Suprapubic skin (tissue), 4 donors: ENCODE results near the gene RNF182. TPM values are rescaled to one million over a fixed set of nuclear protein-coding genes. Genes with fewer than 3 reads are reported as not detected.
"Not testable (repeated sequence)": the region's sequence is repeated elsewhere in the genome, so short reads cannot be mapped to it uniquely, and the experiment has no call there.

Experiments used
- DNase-seq, 2 donors: peaks; one replicate each; pipeline ENCODE4 v3.0.0-alpha.2; 2019; ENCODE audit warnings: low spot score in 2 of 2
- H3K27ac ChIP-seq: fragments of 200-600 bp; sonication (generic); one replicate; pipeline ENCODE4 v1.5.1; 2019
- H3K27me3 ChIP-seq: fragments of 200-600 bp; sonication (generic); one replicate; pipeline ENCODE4 v1.5.1; 2019
- H3K36me3 ChIP-seq: fragments of 200-600 bp; sonication (generic); one replicate; pipeline ENCODE4 v1.5.1; 2019
- H3K4me1 ChIP-seq: fragments of 200-600 bp; sonication (generic); one replicate; pipeline ENCODE4 v1.5.1; 2019
- H3K4me3 ChIP-seq: fragments of 200-600 bp; sonication (generic); one replicate; pipeline ENCODE4 v1.5.1; 2019; ENCODE audit warnings: mild to moderate bottlenecking
- H3K9me3 ChIP-seq: fragments of 200-600 bp; sonication (generic); one replicate; pipeline ENCODE4 v1.5.1; 2019
- EP300 ChIP-seq: sonication (generic); formaldehyde crosslinking; IDR thresholded peaks from one replicate; pipeline ENCODE4 v1.6.1; 2017; ENCODE audit warnings: antibody characterized with exemption
- POLR2A ChIP-seq, 2 donors: fragments of 450-650 bp; IDR thresholded peaks; one replicate each; pipeline ENCODE4 v1.6.1; 2017; ENCODE audit warnings: antibody characterized with exemption in 2 of 2, mild to moderate bottlenecking in 2 of 2, moderate library complexity in 2 of 2
- POLR2AphosphoS5 ChIP-seq, 3 donors: sonication (generic); formaldehyde crosslinking; IDR thresholded peaks; one replicate each; pipeline ENCODE4 v1.6.1; 2017; ENCODE audit warnings: antibody characterized with exemption in 3 of 3
- WGBS: methylation state at CpG from one replicate; pipeline ENCODE4 v1.1.5; 2018; 5-methylcytosine and 5-hydroxymethylcytosine counted together
- total RNA-seq, 4 donors: library from RNA; depleted of rRNA; stranded (reverse); fragments of >200 nt; gene quantifications; one replicate each; pipeline ENCODE4 v1.1.0, GENCODE V29; 2016
- TF ChIP-seq, protein P1 (sequence below), 2 donors: fragments of 200-600 bp in 1 of 2; fragments of 450-650 bp in 1 of 2; sonication (generic) in 1 of 2; IDR thresholded peaks; one replicate each; pipeline ENCODE4 v1.5.1; 2016 to 2019; ENCODE audit warnings: antibody characterized with exemption in 2 of 2, mild to moderate bottlenecking in 1 of 2, moderate library complexity in 1 of 2

Gene RNF182
- total RNA-seq, 4 donors from 2014 or later, result 0.11 to 1.0 (median 0.83) TPM

DNA sequence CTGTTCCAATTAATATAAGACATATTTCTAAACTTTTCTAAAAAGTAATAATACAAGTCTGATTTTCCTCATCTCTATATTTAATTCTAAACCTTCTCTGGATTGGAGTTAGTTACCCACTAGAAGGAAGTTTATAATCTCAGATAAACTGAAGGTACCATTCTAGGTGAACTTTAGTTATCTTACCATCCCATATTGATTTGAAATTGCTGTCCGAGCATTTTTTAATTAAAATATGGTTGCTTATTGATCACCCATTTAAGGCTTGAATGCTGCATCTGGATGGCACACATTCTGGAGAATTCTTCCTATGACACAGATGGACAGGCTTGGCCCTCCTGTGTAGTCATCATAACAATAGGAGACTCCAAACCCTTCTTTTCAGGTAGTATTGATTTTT, 8.0 kb downstream of the RNF182 start:
- Histone ChIP-seq H3K36me3 (no peaks in the 10 kb centered on the region), H3K9me3 (no peaks in the 10 kb centered on the region), H3K4me3 (no peak overlapping the region), H3K27ac (no peak overlapping the region), H3K4me1 (no peaks in the 10 kb centered on the region), H3K27me3 (peaks cover 36% of the 10 kb centered on the region)
- no peak for TF ChIP-seq POLR2AphosphoS5 (IDR thresholded peaks at IDR 0.05)
- no peak for TF ChIP-seq EP300
- no peak for TF ChIP-seq POLR2A (IDR thresholded peaks at IDR 0.05)
- TF ChIP-seq, protein P1, sequence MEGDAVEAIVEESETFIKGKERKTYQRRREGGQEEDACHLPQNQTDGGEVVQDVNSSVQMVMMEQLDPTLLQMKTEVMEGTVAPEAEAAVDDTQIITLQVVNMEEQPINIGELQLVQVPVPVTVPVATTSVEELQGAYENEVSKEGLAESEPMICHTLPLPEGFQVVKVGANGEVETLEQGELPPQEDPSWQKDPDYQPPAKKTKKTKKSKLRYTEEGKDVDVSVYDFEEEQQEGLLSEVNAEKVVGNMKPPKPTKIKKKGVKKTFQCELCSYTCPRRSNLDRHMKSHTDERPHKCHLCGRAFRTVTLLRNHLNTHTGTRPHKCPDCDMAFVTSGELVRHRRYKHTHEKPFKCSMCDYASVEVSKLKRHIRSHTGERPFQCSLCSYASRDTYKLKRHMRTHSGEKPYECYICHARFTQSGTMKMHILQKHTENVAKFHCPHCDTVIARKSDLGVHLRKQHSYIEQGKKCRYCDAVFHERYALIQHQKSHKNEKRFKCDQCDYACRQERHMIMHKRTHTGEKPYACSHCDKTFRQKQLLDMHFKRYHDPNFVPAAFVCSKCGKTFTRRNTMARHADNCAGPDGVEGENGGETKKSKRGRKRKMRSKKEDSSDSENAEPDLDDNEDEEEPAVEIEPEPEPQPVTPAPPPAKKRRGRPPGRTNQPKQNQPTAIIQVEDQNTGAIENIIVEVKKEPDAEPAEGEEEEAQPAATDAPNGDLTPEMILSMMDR (IDR thresholded peaks at IDR 0.05), result no peak
- DNase-seq, result no peak
- WGBS, result 97% methylated on average over 1 of the region's 1 CpG

DNA sequence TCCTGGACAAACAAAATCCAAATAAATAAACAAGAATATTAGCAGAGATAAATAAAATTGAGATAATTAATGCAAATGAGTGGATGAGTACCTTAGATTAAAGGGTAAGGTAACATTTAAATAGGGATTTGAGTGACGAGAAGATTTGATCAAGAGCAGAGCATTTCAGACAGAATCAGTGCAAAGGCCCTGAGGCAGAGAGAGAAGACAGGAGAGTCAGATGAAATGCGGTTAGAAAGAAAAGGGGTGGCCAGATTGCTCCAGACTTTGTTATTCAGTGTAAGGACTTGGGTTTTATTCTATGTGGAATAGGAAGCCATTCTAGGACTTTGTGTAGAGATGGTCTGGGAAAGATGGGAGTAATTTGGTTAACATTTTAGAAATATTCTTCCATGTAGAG, 10.0 kb downstream of the RNF182 start:
- 97% methylated on average over 2 of the region's 2 CpGs for WGBS
- no peaks in the 10 kb centered on the region for H3K4me1 ChIP-seq
- no peak for DNase-seq
- H3K4me3 ChIP-seq, result no peak overlapping the region
- peaks cover 17% of the 10 kb centered on the region for H3K27me3 ChIP-seq
- H3K36me3 ChIP-seq, result no peaks in the 10 kb centered on the region
- no peak overlapping the region for H3K27ac ChIP-seq
- H3K9me3 ChIP-seq, result no peaks in the 10 kb centered on the region
- TF ChIP-seq, protein P1 (IDR thresholded peaks at IDR 0.05), result no peak
- no peak for TF ChIP-seq POLR2AphosphoS5 (IDR thresholded peaks at IDR 0.05)
- TF ChIP-seq EP300, result no peak
- TF ChIP-seq POLR2A (IDR thresholded peaks at IDR 0.05), result no peak

DNA sequence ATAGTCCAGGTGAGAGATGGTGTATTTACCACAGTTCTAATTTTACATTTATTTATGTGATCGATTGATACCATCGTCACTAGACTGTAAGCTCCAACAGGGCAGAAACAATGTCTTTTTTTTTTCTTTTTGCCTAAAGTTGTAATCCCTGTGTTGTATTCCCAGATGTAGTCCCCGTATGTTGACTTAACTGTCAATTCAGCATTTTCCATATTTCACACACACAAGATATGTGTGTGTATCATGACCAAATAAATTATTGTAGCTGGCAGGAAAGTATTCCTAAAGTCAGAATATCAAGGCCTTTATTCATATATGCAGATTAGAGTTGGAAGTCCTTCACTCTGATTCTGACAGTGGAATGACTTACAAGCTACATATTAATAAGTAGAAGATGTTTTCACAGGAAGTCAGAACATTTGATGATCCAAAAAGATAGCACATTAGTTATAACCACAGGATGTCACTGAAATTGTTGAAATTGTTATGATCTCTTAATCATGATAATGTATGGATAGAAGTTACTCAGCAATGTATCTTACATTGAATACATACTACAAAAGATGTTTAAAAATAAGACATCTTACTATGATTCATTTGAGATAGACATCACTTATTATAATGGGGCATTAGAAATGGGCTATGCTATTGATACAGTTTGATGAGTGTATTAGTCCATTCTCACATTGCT, 10.6 kb downstream of the RNF182 start:
- WGBS, result 90% methylated on average over 3 of the region's 3 CpGs
- Histone ChIP-seq H3K27me3 (peaks cover 13% of the 10 kb centered on the region), H3K27ac (no peak overlapping the region), H3K36me3 (no peaks in the 10 kb centered on the region), H3K9me3 (no peaks in the 10 kb centered on the region), H3K4me1 (no peaks in the 10 kb centered on the region), H3K4me3 (no peak overlapping the region)
- no peak for DNase-seq
- TF ChIP-seq POLR2A (IDR thresholded peaks at IDR 0.05) (no peak), POLR2AphosphoS5 (IDR thresholded peaks at IDR 0.05) (no peak), EP300 (no peak)
- TF ChIP-seq, protein P1 (IDR thresholded peaks at IDR 0.05), result no peak

DNA sequence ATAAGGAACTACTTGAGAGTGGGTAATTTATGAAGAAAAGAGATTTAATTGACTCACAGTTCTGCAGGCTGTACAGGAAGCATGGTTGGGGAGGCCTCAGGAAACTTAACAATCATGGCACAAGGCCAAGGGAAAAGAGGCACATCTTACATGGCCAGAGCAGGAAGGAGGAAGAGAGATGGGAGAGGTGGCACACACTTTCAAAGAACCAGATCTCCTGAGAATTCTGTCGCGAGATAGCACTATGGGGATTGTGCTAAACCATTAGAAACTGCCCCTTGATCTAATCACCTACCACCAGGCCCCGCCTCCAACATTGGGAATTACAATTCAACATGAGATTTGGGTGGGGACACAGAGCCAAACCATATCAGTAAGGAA, 11.1 kb downstream of the RNF182 start:
- H3K36me3 ChIP-seq, H3K4me3 ChIP-seq, H3K27me3 ChIP-seq, H3K27ac ChIP-seq, H3K4me1 ChIP-seq, DNase-seq, H3K9me3 ChIP-seq: not testable (repeated sequence)
- 86% methylated on average over 3 of the region's 3 CpGs for WGBS

DNA sequence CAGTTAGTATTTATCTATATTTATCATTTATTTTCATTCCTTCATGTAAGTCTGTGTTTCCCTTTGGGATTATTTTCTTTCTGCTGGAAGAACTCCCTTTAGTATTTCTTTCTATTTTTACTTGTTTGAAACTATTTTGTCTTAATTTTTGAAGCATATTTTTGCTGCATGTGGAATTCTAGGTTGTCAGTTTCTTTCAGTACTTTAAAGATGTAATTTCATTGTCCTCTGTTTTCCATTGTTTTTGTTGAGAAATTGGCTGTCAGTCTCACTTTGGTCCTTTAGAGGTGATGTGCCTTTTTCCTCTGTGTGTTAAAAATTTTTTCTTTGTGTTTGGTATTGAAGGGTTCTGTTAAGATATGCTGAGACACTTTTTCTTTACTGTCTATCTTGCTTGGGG, 17.1 kb downstream of the RNF182 start:
- TF ChIP-seq POLR2AphosphoS5 (IDR thresholded peaks at IDR 0.05) (no peak), POLR2A (IDR thresholded peaks at IDR 0.05) (no peak), EP300 (no peak)
- TF ChIP-seq, protein P1 (IDR thresholded peaks at IDR 0.05), result no peak
- no peak overlapping the region for H3K4me3 ChIP-seq
- H3K36me3 ChIP-seq, result no peaks in the 10 kb centered on the region
- no peaks in the 10 kb centered on the region for H3K27me3 ChIP-seq
- H3K27ac ChIP-seq, result no peak overlapping the region
- peaks cover 5% of the 10 kb centered on the region for H3K9me3 ChIP-seq
- H3K4me1 ChIP-seq, result no peaks in the 10 kb centered on the region
- DNase-seq, result no peak

DNA sequence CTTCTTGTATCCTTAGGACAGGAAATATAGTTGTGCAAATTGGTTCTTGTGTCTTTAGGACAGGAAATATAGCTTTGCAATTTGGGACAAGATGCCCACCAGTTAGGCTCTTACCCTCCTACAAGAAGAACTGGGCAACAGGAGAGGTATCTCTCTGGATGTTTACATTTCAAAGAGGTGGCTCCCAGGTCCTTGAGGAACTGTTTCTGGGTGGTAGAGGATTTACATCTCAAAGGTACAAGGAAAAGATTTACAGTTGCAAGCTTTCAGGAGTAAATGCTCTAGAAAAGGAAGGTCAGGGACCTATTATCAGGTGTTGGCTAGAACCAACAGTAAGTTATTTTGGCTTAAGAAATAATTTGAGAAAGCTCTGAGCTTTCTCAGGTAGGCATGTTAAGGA, 19.2 kb downstream of the RNF182 start:
- no peak for DNase-seq
- H3K36me3 ChIP-seq, result no peaks in the 10 kb centered on the region
- TF ChIP-seq POLR2AphosphoS5 (IDR thresholded peaks at IDR 0.05) (no peak), EP300 (no peak), POLR2A (IDR thresholded peaks at IDR 0.05) (no peak)
- no peak overlapping the region for H3K4me3 ChIP-seq
- H3K27me3 ChIP-seq, result no peaks in the 10 kb centered on the region
- H3K27ac ChIP-seq, result no peak overlapping the region
- H3K4me1 ChIP-seq, result no peaks in the 10 kb centered on the region
- peaks cover 5% of the 10 kb centered on the region for H3K9me3 ChIP-seq
